HFF-Myc (cell line): ENCODE results near the gene NEDD4L.

Experiments used
- DNase-seq: peaks from one replicate; pipeline ENCODE4 v3.0.0-alpha.2; 2011; ENCODE audit warnings: low read depth; ENCODE audit errors: extremely low read depth
- H3K4me3 ChIP-seq: replicated peaks from 2 replicates; pipeline ENCODE4 v1.5.1; 2011; ENCODE audit warnings: low read depth, mild to moderate bottlenecking, control low read depth, low read length
- CTCF ChIP-seq: IDR thresholded peaks from 2 replicates; pipeline ENCODE4 v1.5.1; 2012; ENCODE audit warnings: mild to moderate bottlenecking, low read depth, low read length, control low read depth; ENCODE audit errors: missing control alignments

NEDD4L gene

GRCh38 chr18:58207520-58208152 lies 163.6 kb downstream of the NEDD4L start:
- H3K4me3 ChIP-seq, result no peak overlapping the region
- no peak for TF ChIP-seq CTCF
- no peak for DNase-seq

- no peak for TF ChIP-seq CTCF
- no peak overlapping the region for H3K4me3 ChIP-seq
- DNase-seq, result no peak
Measured at GRCh38 chr18:58208207-58208932, 164.3 kb downstream of the NEDD4L start.

GRCh38 chr18:58209326-58209725 lies 165.3 kb downstream of the NEDD4L start:
- no peak overlapping the region for H3K4me3 ChIP-seq
- DNase-seq, result no peak
- TF ChIP-seq CTCF, result no peak

- no peak for DNase-seq
- no peak for TF ChIP-seq CTCF
- no peak overlapping the region for H3K4me3 ChIP-seq
Measured at GRCh38 chr18:58211510-58211909, 167.5 kb downstream of the NEDD4L start.

GRCh38 chr18:58212274-58212673 lies 168.2 kb downstream of the NEDD4L start:
- no peak for TF ChIP-seq CTCF
- no peak overlapping the region for H3K4me3 ChIP-seq
- DNase-seq, result no peak

- no peak for TF ChIP-seq CTCF
- no peak overlapping the region for H3K4me3 ChIP-seq
- DNase-seq, result no peak
Measured at GRCh38 chr18:58213440-58213839, 169.4 kb downstream of the NEDD4L start.
